Right atrium auricular region (tissue), 2 donors: ENCODE data around the gene LRRFIP1. TPM values are rescaled to one million over a fixed set of nuclear protein-coding genes. Genes with fewer than 3 reads are reported as not detected.
"Not testable (repeated sequence)": the region's sequence is repeated elsewhere in the genome, so short reads cannot be mapped to it uniquely, and the experiment has no call there.

Experiments
- DNase-seq: peaks from one replicate; pipeline ENCODE4 v3.0.0-alpha.2; 2019; ENCODE audit warnings: low spot score
- H3K27ac ChIP-seq, 2 donors: fragments of 200-600 bp; sonication (generic); 1 replicate in 1 of 2; 2 replicates in 1 of 2; pipeline ENCODE4 v1.5.1; 2016 to 2019
- H3K27me3 ChIP-seq, 2 donors: fragments of 200-600 bp; sonication (generic); one replicate each; pipeline versions ENCODE4 v1.5.1 to v1.6.0; 2017 to 2019
- H3K36me3 ChIP-seq: fragments of 200-600 bp; sonication (generic); one replicate; pipeline ENCODE4 v1.5.1; 2016
- H3K4me1 ChIP-seq, 2 donors: fragments of 200-600 bp; sonication (generic); one replicate each; pipeline versions ENCODE4 v1.5.1 to v1.6.0; 2017 to 2019
- H3K4me3 ChIP-seq, 2 donors: fragments of 200-600 bp; sonication (generic); 1 replicate in 1 of 2; 2 replicates in 1 of 2; pipeline ENCODE4 v1.5.1; 2017 to 2019; ENCODE audit warnings: mild to moderate bottlenecking in 1 of 2, moderate library complexity in 1 of 2
- H3K9me3 ChIP-seq, 2 donors: fragments of 200-600 bp; sonication (generic); one replicate each; pipeline ENCODE4 v1.5.1; 2019
- total RNA-seq, 2 donors: library from RNA; depleted of rRNA; stranded (reverse); fragments of >200 nt; gene quantifications; one replicate each; pipeline ENCODE4 v1.1.0, GENCODE V29; 2016
- TF ChIP-seq, protein P1 (sequence below), 2 donors: fragments of 200-600 bp; sonication (generic); IDR thresholded peaks; one replicate each; pipeline ENCODE4 v1.5.1; 2019; ENCODE audit warnings: antibody characterized with exemption in 2 of 2

LRRFIP1 gene
- total RNA-seq, 2 donors from 2014 or later: 71.2 to 88.5 TPM

DNA sequence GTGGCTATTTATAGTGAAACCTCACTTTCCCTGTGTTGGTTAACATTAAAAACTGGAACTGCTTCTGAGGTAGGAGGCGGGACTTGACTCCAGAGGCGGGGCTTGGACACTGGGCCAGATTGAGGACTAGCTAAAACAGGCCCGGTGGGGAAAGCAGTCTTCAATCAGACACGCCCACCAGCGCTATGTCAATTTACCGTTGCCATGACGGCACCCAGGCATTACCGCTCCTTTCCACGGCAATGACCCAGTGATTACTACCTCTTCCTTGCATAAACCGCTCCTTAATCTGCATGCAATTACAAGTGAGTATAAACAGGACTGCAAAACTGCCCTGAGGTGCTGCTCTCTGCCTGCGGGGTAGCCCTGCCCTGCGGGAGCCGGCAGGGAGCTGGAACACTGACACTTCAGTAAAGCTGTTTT lies 35.3 kb downstream of the LRRFIP1 start:
- Histone ChIP-seq H3K9me3 (no peaks in the 10 kb centered on the region), H3K4me3 (no peak overlapping the region), H3K27ac (peak overlapping the region; percentile 38 to 60), H3K27me3 (no peaks in the 10 kb centered on the region), H3K36me3 (no peaks in the 10 kb centered on the region), H3K4me1 (peaks cover 0 to 29% of the 10 kb centered on the region in 2 donors)
- TF ChIP-seq, protein P1, sequence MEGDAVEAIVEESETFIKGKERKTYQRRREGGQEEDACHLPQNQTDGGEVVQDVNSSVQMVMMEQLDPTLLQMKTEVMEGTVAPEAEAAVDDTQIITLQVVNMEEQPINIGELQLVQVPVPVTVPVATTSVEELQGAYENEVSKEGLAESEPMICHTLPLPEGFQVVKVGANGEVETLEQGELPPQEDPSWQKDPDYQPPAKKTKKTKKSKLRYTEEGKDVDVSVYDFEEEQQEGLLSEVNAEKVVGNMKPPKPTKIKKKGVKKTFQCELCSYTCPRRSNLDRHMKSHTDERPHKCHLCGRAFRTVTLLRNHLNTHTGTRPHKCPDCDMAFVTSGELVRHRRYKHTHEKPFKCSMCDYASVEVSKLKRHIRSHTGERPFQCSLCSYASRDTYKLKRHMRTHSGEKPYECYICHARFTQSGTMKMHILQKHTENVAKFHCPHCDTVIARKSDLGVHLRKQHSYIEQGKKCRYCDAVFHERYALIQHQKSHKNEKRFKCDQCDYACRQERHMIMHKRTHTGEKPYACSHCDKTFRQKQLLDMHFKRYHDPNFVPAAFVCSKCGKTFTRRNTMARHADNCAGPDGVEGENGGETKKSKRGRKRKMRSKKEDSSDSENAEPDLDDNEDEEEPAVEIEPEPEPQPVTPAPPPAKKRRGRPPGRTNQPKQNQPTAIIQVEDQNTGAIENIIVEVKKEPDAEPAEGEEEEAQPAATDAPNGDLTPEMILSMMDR (IDR thresholded peaks at IDR 0.05): no peak
- peak; percentile 96 for DNase-seq

DNA sequence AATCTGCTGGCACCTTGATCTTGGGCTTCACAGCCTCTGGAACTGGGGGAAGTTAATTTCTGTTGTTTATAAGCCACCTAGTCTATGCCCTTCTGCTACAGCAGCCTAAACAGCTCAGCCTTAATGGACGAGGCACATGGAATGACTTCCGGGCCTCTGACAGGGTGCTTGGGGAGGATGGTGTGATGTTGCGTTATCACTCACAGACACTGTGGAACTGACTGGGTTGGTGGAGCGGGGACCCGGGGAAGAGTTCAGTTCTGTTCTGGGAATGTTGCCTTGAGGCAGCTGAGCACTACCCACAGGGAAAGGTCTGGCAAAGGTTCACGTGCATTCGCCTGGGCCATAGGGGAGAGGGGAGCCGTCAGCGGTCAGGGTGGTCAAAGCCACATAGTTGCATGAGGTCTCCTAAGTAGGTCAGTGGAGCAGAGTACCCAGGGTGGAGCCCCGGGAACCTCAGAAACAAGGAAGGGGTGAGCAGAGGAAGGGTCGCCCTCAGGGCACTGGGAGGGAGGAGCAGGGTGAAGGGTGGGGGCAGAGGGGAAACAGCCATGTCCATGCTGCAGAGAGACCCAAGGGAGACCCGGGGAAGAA lies 36.2 kb downstream of the LRRFIP1 start:
- no peak overlapping the region for H3K4me3 ChIP-seq
- H3K36me3 ChIP-seq: no peaks in the 10 kb centered on the region
- H3K27ac ChIP-seq: peak overlapping the region; percentile 27 to 60
- no peaks in the 10 kb centered on the region for H3K27me3 ChIP-seq
- H3K9me3 ChIP-seq: no peaks in the 10 kb centered on the region
- DNase-seq: no peak
- TF ChIP-seq, protein P1 (IDR thresholded peaks at IDR 0.05): no peak
- peaks cover 0 to 30% of the 10 kb centered on the region in 2 donors for H3K4me1 ChIP-seq

DNA sequence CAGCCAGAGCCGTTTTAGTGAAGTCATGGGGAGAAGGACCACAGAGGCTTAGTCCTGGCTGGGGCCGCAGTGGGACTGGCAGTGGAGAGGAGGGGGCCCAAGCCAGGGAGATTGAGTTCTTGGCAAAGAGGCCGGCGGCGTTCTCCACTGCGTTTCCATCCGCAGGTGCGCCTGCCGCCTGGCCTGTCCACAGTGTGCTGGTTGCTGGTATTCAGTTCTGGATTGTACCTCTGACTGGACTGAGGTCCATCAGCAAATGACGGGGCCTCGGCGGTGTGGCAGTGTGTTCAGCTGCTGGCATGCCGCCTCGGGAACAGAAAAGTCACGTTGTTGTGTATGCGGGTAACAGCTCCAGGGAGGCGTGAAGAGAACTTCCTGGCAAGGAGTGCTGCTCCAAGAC lies 36.8 kb downstream of the LRRFIP1 start:
- peaks cover 0 to 35% of the 10 kb centered on the region in 2 donors for H3K4me1 ChIP-seq
- H3K27me3 ChIP-seq: no peaks in the 10 kb centered on the region
- DNase-seq: no peak
- H3K27ac ChIP-seq: peak overlapping the region; percentile 27 to 60
- H3K36me3 ChIP-seq: no peaks in the 10 kb centered on the region
- H3K9me3 ChIP-seq: no peaks in the 10 kb centered on the region
- no peak overlapping the region for H3K4me3 ChIP-seq
- TF ChIP-seq, protein P1 (IDR thresholded peaks at IDR 0.05): no peak

DNA sequence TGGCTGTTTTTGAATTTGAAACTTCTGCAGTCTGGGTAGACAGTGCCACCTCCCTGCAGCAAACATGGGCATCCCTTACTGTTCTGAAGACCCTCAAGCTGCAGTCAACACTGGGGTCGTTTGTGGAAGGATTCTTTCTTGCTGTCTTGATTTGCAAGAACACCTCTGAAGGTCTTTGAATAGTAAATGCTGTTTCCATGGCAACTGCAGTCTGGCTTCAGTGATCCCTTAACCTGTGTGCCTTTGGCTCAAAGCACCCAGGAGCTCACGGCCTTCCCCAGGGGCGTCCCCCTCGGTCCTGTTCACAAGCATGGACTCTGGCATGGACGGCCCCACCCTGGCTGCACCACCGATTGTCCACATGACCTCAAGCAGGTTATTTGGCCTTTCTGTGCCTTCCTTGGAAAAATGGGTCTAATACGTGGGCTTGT lies 38.3 kb downstream of the LRRFIP1 start:
- Histone ChIP-seq H3K27me3 (no peaks in the 10 kb centered on the region), H3K27ac (no peak overlapping the region), H3K9me3 (no peaks in the 10 kb centered on the region), H3K4me3 (no peak overlapping the region), H3K36me3 (no peaks in the 10 kb centered on the region), H3K4me1 (peaks cover 0 to 51% of the 10 kb centered on the region in 2 donors)
- TF ChIP-seq, protein P1 (IDR thresholded peaks at IDR 0.05): no peak
- DNase-seq: no peak

DNA sequence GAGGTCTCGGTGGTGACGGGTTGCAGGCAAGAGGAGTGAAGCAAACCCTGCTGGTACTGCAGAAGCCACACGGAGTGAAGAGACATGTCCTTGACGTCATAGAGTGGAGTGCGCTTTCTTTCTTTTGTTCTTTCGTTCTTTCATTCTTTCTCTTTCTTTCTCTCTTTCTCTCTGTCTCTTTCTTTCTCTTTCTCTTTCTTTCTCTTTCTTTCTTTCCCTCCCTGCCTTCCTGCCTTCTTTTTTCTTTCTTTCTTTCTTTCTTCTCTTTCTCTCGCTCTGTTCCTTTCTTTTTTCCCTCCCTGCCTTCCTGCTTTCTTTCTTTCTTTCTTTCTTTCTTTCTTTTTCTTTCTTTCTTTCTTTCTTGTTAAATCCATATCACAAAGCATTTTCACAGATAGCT lies 39.2 kb downstream of the LRRFIP1 start:
- Histone ChIP-seq H3K4me1 (peaks cover 0 to 59% of the 10 kb centered on the region in 2 donors), H3K9me3 (no peaks in the 10 kb centered on the region), H3K27me3 (no peaks in the 10 kb centered on the region), H3K4me3 (no peak overlapping the region), H3K27ac (no peak overlapping the region), H3K36me3 (no peaks in the 10 kb centered on the region)
- DNase-seq: no peak
- TF ChIP-seq, protein P1 (IDR thresholded peaks at IDR 0.05): no peak

DNA sequence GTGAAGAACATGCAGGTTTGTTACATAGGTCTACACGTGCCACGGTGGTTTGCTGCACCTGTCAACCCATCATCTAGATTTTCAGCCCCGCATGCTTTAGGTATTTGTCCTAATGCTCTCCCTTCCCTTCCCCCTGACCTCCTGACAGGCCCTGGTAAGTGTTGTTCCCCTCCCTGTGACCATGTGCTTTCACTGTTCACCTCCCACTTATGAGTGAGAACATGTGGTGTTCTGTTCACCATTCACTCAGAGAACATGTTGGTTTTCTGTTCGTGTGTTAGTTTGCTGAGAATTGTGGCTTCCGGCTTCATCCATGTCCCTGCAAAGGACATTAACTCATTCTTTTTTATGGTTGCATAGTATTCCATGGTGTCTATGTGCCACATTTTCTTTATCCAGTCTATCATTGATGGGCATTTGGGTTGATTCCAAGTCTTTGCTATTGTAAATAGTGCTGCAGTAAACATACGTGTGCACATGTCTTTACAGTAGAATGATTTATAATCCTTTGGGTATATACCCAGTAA lies 39.7 kb downstream of the LRRFIP1 start:
- not testable (repeated sequence) for H3K27me3 ChIP-seq, H3K27ac ChIP-seq, H3K4me3 ChIP-seq, H3K36me3 ChIP-seq, H3K9me3 ChIP-seq, DNase-seq
- H3K4me1 ChIP-seq: peaks cover 0 to 57% of the 10 kb centered on the region in 2 donors
